Osteoblast (primary cell): ENCODE measurements around the gene FBXW10B. TPM values are rescaled to one million over a fixed set of nuclear protein-coding genes. Genes with fewer than 3 reads are reported as not detected.
A peak's percentile ranks its signal among the peaks of the same experiment; 100 is the strongest.
"Not testable (repeated sequence)": the region's sequence is repeated elsewhere in the genome, so short reads cannot be mapped to it uniquely, and the experiment has no call there.

Experiments
- DNase-seq: peaks from one replicate; pipeline ENCODE4 v3.0.0; 2011; ENCODE audit warnings: low spot score, mixed read lengths; ENCODE audit not compliant: insufficient read length; ENCODE audit errors: missing footprints
- H2AFZ ChIP-seq: 2 replicates; pipeline ENCODE4 v1.6.0; 2011; ENCODE audit warnings: mild to moderate bottlenecking, low read length
- H3K27ac ChIP-seq: 2 replicates; pipeline ENCODE4 v1.5.1; 2011; ENCODE audit warnings: mild to moderate bottlenecking, low read depth, low read length, moderate library complexity
- H3K27me3 ChIP-seq: 2 replicates; pipeline ENCODE4 v1.6.0; 2012; ENCODE audit warnings: mild to moderate bottlenecking, control low read depth, inconsistent platforms, low read length, moderate library complexity; ENCODE audit not compliant: insufficient read depth
- H3K36me3 ChIP-seq: 2 replicates; pipeline ENCODE4 v1.5.1; 2011; ENCODE audit warnings: mild to moderate bottlenecking, low read length, control low read depth, moderate library complexity; ENCODE audit not compliant: insufficient read depth
- H3K4me1 ChIP-seq: 2 replicates; pipeline ENCODE4 v1.5.1; 2011; ENCODE audit warnings: mild to moderate bottlenecking, low read length, control low read depth, moderate library complexity; ENCODE audit not compliant: insufficient read depth
- H3K4me2 ChIP-seq: 2 replicates; pipeline ENCODE4 v1.6.0; 2011; ENCODE audit warnings: mild to moderate bottlenecking, low read length; ENCODE audit not compliant: insufficient read depth
- H3K4me3 ChIP-seq: fragments of 200-600 bp; sonication (generic); 3 replicates; pipeline ENCODE4 v1.5.1; 2012; ENCODE audit warnings: mild to moderate bottlenecking, low read length, inconsistent platforms; ENCODE audit not compliant: insufficient read depth
- H3K79me2 ChIP-seq: 2 replicates; pipeline ENCODE4 v1.6.0; 2012; ENCODE audit warnings: mild to moderate bottlenecking, low read length, control low read depth, inconsistent platforms; ENCODE audit not compliant: insufficient read depth
- H3K9me3 ChIP-seq: 2 replicates; pipeline ENCODE4 v1.5.1; 2011; ENCODE audit warnings: low read depth, low read length, control low read depth
- H4K20me1 ChIP-seq: 2 replicates; pipeline ENCODE4 v1.6.0; 2012; ENCODE audit warnings: mild to moderate bottlenecking, low read length, control low read depth; ENCODE audit not compliant: insufficient read depth
- total RNA-seq: library from RNA; depleted of rRNA; stranded (reverse); fragments of >200 nt; gene quantifications from 2 replicates; pipeline ENCODE4 v1.2.3, GENCODE V29; 2012
- TF ChIP-seq, protein P1 (sequence below): IDR thresholded peaks from 2 replicates; pipeline ENCODE4 v1.5.1; 2011; ENCODE audit warnings: mild to moderate bottlenecking, low read depth, low read length, moderate library complexity; ENCODE audit errors: extremely low read depth

FBXW10B gene, protein sequence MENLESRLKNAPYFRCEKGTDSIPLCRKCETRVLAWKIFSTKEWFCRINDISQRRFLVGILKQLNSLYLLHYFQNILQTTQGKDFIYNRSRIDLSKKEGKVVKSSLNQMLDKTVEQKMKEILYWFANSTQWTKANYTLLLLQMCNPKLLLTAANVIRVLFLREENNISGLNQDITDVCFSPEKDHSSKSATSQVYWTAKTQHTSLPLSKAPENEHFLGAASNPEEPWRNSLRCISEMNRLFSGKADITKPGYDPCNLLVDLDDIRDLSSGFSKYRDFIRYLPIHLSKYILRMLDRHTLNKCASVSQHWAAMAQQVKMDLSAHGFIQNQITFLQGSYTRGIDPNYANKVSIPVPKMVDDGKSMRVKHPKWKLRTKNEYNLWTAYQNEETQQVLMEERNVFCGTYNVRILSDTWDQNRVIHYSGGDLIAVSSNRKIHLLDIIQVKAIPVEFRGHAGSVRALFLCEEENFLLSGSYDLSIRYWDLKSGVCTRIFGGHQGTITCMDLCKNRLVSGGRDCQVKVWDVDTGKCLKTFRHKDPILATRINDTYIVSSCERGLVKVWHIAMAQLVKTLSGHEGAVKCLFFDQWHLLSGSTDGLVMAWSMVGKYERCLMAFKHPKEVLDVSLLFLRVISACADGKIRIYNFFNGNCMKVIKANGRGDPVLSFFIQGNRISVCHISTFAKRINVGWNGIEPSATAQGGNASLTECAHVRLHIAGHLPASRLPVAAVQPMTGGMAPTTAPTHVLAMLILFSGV
- 0.29 and 0.36 TPM in 2 replicates for total RNA-seq

GRCh38 chr17:15619331-15620058 lies at the start of gene FBXW10B:
Gene FBXW10B, minus strand, starts transcription at chr17:15619704. Its CDS starts 192 bp downstream, at chr17:15619512.
- H3K4me1 ChIP-seq = not testable (repeated sequence)

DNA sequence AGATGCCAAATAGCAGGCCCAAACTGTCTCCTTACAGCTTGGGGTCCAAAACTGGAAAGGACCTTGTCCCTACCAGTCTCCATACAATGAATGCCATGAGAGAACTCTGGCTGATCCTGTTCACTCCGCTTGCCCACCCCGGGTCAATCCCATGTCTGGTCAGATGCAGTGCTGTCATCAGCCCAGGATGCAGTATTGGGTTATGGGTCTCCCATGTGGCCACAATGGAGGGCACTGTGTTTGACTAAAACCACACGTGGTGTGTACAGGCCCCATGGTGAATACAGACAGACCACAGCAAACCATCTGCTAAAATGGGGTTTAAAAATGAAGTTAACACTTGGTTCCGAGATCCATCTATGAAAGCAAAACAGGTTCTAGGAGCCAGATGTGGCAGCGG lies 44.2 kb upstream of the FBXW10B start:
- no peaks in the 10 kb centered on the region for H3K27me3 ChIP-seq
- peaks cover 6% of the 10 kb centered on the region for H3K36me3 ChIP-seq
- no peak overlapping the region for H3K4me3 ChIP-seq
- H3K4me1 ChIP-seq = no peaks in the 10 kb centered on the region
- H4K20me1 ChIP-seq = no peaks in the 10 kb centered on the region
- no peak overlapping the region for H3K27ac ChIP-seq
- DNase-seq = no peak
- no peaks in the 10 kb centered on the region for H3K79me2 ChIP-seq
- TF ChIP-seq, protein P1, sequence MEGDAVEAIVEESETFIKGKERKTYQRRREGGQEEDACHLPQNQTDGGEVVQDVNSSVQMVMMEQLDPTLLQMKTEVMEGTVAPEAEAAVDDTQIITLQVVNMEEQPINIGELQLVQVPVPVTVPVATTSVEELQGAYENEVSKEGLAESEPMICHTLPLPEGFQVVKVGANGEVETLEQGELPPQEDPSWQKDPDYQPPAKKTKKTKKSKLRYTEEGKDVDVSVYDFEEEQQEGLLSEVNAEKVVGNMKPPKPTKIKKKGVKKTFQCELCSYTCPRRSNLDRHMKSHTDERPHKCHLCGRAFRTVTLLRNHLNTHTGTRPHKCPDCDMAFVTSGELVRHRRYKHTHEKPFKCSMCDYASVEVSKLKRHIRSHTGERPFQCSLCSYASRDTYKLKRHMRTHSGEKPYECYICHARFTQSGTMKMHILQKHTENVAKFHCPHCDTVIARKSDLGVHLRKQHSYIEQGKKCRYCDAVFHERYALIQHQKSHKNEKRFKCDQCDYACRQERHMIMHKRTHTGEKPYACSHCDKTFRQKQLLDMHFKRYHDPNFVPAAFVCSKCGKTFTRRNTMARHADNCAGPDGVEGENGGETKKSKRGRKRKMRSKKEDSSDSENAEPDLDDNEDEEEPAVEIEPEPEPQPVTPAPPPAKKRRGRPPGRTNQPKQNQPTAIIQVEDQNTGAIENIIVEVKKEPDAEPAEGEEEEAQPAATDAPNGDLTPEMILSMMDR = no peak
- H3K9me3 ChIP-seq = no peaks in the 10 kb centered on the region
- H2AFZ ChIP-seq = no peak overlapping the region
- no peak overlapping the region for H3K4me2 ChIP-seq

More at GRCh38 chr17:15619331-15620058, at the start of gene FBXW10B:
- Histone ChIP-seq H3K4me2 (peak within 1 kb of the TSS; percentile 48), H2AFZ (peak within 1 kb of the TSS; percentile 56)
- not testable (repeated sequence) for DNase-seq, H3K4me3 ChIP-seq, H3K9me3 ChIP-seq, H3K79me2 ChIP-seq, H4K20me1 ChIP-seq, H3K27ac ChIP-seq, H3K27me3 ChIP-seq, H3K36me3 ChIP-seq

- Histone ChIP-seq H3K4me3 (no peak overlapping the region), H3K4me2 (no peak overlapping the region), H3K79me2 (no peaks in the 10 kb centered on the region), H3K4me1 (no peaks in the 10 kb centered on the region), H4K20me1 (no peaks in the 10 kb centered on the region), H2AFZ (no peak overlapping the region), H3K27me3 (no peaks in the 10 kb centered on the region), H3K27ac (no peak overlapping the region), H3K9me3 (no peaks in the 10 kb centered on the region), H3K36me3 (peaks cover 6% of the 10 kb centered on the region)
- TF ChIP-seq, protein P1 = no peak
- DNase-seq = no peak
Observed at GRCh38 chr17:15663176-15663575, 43.7 kb upstream of the FBXW10B start.

DNA sequence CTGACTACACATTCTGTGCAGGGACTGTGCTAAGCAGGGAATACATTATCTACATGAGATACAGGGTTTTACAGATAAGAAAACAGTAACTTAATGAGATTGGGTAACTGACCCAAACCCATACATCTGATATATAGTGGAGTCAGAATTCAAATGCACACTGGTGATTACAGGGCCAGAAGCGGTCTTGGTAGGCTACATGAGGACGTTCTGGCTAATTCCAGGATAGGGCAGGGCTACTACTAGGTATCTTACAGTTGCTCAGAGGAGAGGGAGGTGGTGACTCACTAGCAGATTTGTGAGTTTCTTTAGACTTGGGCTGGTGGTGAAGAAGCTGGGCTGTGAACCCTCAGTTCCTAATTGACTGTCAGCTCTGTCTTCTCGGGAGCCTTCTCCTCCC lies 43.2 kb upstream of the FBXW10B start:
- Histone ChIP-seq H3K9me3 (no peaks in the 10 kb centered on the region), H4K20me1 (no peaks in the 10 kb centered on the region), H3K27ac (no peak overlapping the region), H3K4me3 (no peak overlapping the region), H3K36me3 (peaks cover 6% of the 10 kb centered on the region), H2AFZ (no peak overlapping the region), H3K79me2 (no peaks in the 10 kb centered on the region), H3K4me2 (no peak overlapping the region), H3K27me3 (no peaks in the 10 kb centered on the region), H3K4me1 (no peaks in the 10 kb centered on the region)
- TF ChIP-seq, protein P1 = no peak
- no peak for DNase-seq
